Adipocyte (in vitro differentiated cells): ENCODE data around the gene IRX4.

ENCODE experiments used
- DNase-seq: peaks from one replicate; pipeline ENCODE4 v3.0.0-alpha.2; 2015; ENCODE audit warnings: low read depth
- H3K27me3 ChIP-seq: replicated peaks from 2 replicates; pipeline ENCODE4 v1.7.0; 2013; ENCODE audit warnings: mild to moderate bottlenecking, low read length, moderate library complexity; ENCODE audit not compliant: control insufficient read depth, insufficient read depth
- H3K36me3 ChIP-seq: 2 replicates; pipeline ENCODE4 v1.7.0; 2013; ENCODE audit warnings: low read length, mild to moderate bottlenecking, moderate library complexity; ENCODE audit not compliant: control insufficient read depth, insufficient read depth, severe bottlenecking
- H3K4me1 ChIP-seq: 2 replicates; pipeline ENCODE4 v1.7.0; 2013; ENCODE audit warnings: mild to moderate bottlenecking, low read length, moderate library complexity; ENCODE audit not compliant: control insufficient read depth, insufficient read depth
- H3K4me3 ChIP-seq: 2 replicates; pipeline ENCODE4 v1.7.0; 2013; ENCODE audit warnings: mild to moderate bottlenecking, low read length, moderate library complexity
- H3K9ac ChIP-seq: 2 replicates; pipeline ENCODE4 v1.7.0; 2013; ENCODE audit warnings: mild to moderate bottlenecking, low read length, moderate library complexity
- H3K9me3 ChIP-seq: 2 replicates; pipeline ENCODE4 v1.7.0; 2013; ENCODE audit warnings: mild to moderate bottlenecking, low read length, moderate library complexity; ENCODE audit not compliant: control insufficient read depth

Gene IRX4

DNA sequence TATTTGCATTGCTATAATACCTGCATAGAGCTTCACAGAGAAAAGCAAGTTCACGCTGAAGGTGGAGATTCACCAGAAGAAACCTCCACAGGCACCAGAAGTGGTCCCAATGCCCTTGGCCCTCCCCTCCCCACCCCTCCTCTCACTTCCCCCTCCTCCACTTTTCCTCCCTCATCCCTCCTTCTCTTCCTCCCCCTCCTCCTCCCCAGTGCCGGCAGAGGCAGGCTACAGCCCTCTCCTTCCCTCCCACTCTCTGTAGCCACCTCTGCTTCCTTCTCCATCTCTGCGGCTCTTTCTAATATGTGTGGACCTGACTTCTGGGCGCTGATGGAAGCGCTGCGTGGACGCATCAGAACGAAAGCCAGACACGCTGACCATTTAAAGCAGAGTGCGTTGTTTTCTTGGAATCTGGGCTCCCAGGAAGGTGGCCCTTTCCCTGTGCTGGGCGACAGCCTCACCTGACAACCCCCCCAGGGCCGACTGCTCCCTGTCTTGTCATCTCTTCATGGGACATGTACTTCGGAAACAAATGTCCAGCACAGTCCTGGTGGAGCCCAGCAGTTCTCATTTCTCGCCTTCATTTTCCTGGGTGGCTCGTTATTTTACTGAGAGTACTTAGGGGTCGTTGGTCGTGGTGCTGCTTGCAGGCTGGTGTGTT is 52.0 kb downstream of the IRX4 start:
- H3K36me3 ChIP-seq, result peaks cover 1% of the 10 kb centered on the region
- no peak overlapping the region for H3K9ac ChIP-seq
- H3K4me3 ChIP-seq, result no peak overlapping the region
- H3K9me3 ChIP-seq, result no peaks in the 10 kb centered on the region
- peaks cover 28% of the 10 kb centered on the region for H3K27me3 ChIP-seq
- no peak for DNase-seq
- H3K4me1 ChIP-seq, result no peaks in the 10 kb centered on the region

- H3K27me3 ChIP-seq, result peaks cover 3% of the 10 kb centered on the region
- H3K9me3 ChIP-seq, result no peaks in the 10 kb centered on the region
- H3K9ac ChIP-seq, result no peak overlapping the region
- no peak for DNase-seq
- no peak overlapping the region for H3K4me3 ChIP-seq
- no peaks in the 10 kb centered on the region for H3K4me1 ChIP-seq
- peaks cover 5% of the 10 kb centered on the region for H3K36me3 ChIP-seq
Measured at GRCh38 chr5:1827886-1828397, 54.8 kb downstream of the IRX4 start.
